ENCODE measurements around the gene NT5C2.

GRCh38 chr10:103078309-103078615 is 114.8 kb downstream of the NT5C2 start:
- TF ChIP-seq, protein P1, sequence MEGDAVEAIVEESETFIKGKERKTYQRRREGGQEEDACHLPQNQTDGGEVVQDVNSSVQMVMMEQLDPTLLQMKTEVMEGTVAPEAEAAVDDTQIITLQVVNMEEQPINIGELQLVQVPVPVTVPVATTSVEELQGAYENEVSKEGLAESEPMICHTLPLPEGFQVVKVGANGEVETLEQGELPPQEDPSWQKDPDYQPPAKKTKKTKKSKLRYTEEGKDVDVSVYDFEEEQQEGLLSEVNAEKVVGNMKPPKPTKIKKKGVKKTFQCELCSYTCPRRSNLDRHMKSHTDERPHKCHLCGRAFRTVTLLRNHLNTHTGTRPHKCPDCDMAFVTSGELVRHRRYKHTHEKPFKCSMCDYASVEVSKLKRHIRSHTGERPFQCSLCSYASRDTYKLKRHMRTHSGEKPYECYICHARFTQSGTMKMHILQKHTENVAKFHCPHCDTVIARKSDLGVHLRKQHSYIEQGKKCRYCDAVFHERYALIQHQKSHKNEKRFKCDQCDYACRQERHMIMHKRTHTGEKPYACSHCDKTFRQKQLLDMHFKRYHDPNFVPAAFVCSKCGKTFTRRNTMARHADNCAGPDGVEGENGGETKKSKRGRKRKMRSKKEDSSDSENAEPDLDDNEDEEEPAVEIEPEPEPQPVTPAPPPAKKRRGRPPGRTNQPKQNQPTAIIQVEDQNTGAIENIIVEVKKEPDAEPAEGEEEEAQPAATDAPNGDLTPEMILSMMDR (IDR thresholded peaks at IDR 0.05; ENCODE audit: insufficient read depth, low read depth, low read length), result no peak
- no peak for TF ChIP-seq EZH2 (IDR thresholded peaks at IDR 0.05; ENCODE audit: insufficient read depth, low read length)
